GM12875 (cell line): ENCODE data around the gene DIAPH3.

Source experiments
- H3K4me3 ChIP-seq: one replicate; pipeline ENCODE4 v1.5.1; 2011; ENCODE audit warnings: low read depth, low read length, control low read depth
- TF ChIP-seq, protein P1 (sequence below): IDR thresholded peaks from 2 replicates; pipeline ENCODE4 v1.5.1; 2011; ENCODE audit warnings: low read depth, mild to moderate bottlenecking, control low read depth, inconsistent platforms, low read length, moderate library complexity, borderline replicate concordance; ENCODE audit not compliant: insufficient read depth

DIAPH3 gene

DNA sequence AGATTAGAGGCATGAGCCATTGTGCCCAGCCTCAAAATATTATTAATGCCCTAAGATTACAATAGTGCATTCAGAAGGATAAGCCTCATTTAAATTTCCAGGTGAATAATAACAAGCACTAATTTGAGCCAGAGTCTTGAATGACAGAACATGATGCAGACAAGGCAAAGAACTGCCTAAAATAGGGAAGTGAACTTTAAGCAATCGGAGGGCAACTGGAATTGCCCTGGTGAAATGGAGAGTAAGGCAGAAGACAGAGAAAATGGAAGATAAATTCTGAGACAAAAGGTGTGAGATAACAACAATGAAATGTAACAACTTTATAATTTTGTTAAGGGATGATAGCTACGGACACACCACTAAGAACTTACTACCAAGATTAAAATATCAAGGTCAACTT lies 199.9 kb downstream of the DIAPH3 start:
- H3K4me3 ChIP-seq: no peak overlapping the region
- TF ChIP-seq, protein P1, sequence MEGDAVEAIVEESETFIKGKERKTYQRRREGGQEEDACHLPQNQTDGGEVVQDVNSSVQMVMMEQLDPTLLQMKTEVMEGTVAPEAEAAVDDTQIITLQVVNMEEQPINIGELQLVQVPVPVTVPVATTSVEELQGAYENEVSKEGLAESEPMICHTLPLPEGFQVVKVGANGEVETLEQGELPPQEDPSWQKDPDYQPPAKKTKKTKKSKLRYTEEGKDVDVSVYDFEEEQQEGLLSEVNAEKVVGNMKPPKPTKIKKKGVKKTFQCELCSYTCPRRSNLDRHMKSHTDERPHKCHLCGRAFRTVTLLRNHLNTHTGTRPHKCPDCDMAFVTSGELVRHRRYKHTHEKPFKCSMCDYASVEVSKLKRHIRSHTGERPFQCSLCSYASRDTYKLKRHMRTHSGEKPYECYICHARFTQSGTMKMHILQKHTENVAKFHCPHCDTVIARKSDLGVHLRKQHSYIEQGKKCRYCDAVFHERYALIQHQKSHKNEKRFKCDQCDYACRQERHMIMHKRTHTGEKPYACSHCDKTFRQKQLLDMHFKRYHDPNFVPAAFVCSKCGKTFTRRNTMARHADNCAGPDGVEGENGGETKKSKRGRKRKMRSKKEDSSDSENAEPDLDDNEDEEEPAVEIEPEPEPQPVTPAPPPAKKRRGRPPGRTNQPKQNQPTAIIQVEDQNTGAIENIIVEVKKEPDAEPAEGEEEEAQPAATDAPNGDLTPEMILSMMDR: no peak

DNA sequence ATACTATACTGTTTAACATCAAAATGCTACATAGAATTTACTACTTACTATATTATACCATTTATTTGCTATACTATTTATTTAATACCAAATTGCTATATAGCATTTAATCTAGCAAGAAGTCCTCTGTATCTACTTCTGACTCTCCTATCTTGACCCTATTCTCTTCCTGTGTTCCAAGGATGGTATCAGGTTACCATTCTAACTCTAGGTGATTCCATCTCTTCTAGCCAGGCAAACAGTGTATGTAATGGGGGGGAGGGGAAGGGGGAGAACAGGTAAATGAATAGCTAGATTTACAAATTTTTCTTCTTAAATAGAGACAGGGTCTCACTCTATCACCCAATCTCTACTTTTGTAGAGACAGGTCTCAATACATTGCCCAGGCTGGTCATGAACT lies 200.3 kb downstream of the DIAPH3 start:
- TF ChIP-seq, protein P1: no peak
- no peak overlapping the region for H3K4me3 ChIP-seq

DNA sequence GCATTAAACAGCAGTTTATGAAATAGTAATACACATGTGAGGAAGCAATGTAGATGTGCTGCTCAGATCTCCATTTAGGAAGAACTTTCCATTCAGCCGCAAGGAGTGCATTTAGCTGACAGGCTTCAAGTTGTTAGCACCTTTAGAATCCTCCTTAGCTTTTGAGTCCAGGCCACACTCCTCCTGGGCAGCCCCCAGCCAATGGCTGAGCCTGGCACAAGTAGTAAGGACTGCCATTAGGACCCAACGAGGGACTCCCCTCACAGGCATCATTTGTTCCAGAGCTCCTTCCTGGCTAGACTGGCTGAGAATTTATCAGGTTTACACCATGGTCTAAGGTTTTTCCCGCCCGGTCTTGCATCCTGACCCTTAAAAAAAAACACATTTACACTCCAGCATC lies 201.4 kb downstream of the DIAPH3 start:
- H3K4me3 ChIP-seq: no peak overlapping the region
- TF ChIP-seq, protein P1: no peak

DNA sequence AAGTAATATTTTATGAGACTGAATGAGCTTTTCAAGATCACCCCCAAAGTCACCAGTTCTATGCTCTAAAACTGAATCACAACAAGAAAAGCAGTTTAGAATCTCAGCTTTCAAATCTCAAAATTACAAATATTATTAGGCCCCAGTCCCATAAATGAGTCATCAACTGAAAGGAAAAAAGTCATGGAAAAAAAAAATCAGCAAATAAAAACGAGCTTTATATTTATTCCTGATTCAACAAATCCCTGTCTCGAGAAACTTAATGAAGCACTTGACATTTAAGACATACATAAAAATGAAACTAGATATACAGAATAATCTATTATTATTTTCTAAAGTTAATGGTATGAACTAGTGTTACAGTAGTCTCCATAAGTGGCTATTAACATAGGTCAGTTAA lies 203.0 kb downstream of the DIAPH3 start:
- TF ChIP-seq, protein P1: no peak

DNA sequence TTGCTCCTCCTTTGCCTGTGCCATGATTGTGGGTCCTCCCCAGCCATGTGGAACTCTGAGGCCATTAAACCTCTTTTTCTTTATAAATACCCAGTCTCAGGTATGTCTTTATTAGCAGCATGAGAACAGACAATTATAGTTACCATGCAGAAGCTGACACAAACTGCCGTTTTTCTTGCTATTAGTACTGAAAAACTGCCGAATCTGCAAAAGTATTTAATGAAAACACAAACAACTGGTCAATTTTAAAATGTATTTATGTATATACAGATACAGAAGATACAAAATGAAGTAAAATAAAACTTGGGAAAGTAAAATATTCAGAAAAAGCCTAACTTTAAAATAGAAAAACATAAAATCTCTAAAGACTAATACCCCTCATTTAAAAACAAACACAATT lies 206.3 kb downstream of the DIAPH3 start:
- TF ChIP-seq, protein P1: no peak
- no peak overlapping the region for H3K4me3 ChIP-seq

More for the DNA sequence above, 203.0 kb downstream of the DIAPH3 start:
- H3K4me3 ChIP-seq: no peak overlapping the region

DNA sequence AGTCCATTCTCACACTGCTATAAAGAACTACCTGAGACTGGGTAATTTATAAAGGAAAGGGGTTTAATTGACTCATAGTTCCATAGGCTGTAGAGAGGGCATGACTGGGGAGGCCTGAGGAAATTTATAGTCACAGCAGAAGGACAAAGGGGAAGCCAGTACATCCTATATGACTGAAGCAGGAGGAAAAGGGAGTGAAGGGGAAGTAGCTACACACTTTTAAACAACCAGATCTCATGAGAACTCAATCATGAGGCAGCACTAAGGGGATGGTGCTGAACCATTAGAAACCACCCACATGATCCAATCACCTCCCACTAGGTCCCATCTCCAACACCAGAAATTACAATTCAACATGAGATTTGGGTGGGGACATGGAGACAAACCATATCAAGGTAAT lies 209.1 kb downstream of the DIAPH3 start:
- TF ChIP-seq, protein P1: no peak
- no peak overlapping the region for H3K4me3 ChIP-seq

DNA sequence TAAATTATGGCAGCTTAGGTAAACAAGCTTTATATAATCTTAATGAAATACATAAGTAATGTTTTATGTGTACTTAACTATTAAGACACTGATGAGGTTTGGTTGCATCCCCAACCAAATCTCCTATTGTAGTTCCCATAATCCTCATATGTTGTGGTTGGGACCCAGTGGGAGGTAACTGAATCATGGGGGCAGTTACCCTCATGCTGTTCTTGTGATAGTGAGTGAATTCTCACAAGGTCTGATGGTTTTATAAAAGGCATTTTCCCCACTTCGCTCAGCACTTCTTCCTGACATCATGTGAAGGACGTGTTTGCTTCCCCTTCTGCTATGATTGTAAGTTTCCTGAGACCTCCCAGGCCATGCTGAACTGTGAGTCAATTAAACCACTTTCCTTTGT lies 212.7 kb downstream of the DIAPH3 start:
- no peak overlapping the region for H3K4me3 ChIP-seq
- TF ChIP-seq, protein P1: no peak
